Measurements from ENCODE around the gene SELL. TPM values are rescaled to one million over a fixed set of nuclear protein-coding genes. Genes with fewer than 3 reads are reported as not detected.

Gene SELL
- total RNA-seq, 1 donor from 2014 or later, result not detected

DNA sequence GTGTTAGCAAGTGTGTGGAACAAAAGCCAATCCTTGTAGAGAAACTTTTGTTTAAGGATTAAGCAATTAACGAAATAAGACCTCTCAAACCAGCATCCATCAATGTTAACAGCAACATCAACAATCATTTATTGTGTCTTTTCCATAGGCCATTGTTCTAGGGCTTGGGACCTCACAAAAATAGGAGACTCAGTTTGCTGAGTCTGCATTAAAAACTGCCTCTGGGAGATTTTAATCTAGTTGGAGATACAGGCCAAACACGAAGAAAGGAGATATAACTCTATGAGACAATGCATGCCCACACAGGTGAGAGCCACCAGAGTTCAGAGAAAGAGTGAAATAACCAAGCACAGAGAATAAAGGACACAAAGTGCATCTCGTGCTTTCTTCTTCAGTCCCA lies 67.1 kb downstream of the SELL start:
- Mint-ChIP-seq H3K4me1 (no peaks in the 10 kb centered on the region), H3K9me3 (peaks cover 3% of the 10 kb centered on the region), H3K27me3 (ENCODE audit: low read depth) (peaks cover 11% of the 10 kb centered on the region), H3K27ac (ENCODE audit: unreplicated experiment) (no peak overlapping the region), H3K36me3 (ENCODE audit: low read depth) (no peaks in the 10 kb centered on the region), H3K4me3 (no peak overlapping the region)
- TF ChIP-seq, protein P1, sequence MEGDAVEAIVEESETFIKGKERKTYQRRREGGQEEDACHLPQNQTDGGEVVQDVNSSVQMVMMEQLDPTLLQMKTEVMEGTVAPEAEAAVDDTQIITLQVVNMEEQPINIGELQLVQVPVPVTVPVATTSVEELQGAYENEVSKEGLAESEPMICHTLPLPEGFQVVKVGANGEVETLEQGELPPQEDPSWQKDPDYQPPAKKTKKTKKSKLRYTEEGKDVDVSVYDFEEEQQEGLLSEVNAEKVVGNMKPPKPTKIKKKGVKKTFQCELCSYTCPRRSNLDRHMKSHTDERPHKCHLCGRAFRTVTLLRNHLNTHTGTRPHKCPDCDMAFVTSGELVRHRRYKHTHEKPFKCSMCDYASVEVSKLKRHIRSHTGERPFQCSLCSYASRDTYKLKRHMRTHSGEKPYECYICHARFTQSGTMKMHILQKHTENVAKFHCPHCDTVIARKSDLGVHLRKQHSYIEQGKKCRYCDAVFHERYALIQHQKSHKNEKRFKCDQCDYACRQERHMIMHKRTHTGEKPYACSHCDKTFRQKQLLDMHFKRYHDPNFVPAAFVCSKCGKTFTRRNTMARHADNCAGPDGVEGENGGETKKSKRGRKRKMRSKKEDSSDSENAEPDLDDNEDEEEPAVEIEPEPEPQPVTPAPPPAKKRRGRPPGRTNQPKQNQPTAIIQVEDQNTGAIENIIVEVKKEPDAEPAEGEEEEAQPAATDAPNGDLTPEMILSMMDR (conservative IDR thresholded peaks at IDR 0.05), result no peak
- DNase-seq (ENCODE audit: low read depth, low spot score), result no peak

Other genes starting within 250 kb of the SELL start
- 12.2 and 12.6 TPM in 2 replicates for gene SLC19A2, start 225.7 kb downstream of the SELL start, total RNA-seq
- gene F5, start 125.1 kb downstream of the SELL start, total RNA-seq, result not detected in 2 replicates
- not detected in 2 replicates for gene SELP, start 81.5 kb downstream of the SELL start, total RNA-seq
- gene SELE, start 22.5 kb upstream of the SELL start, total RNA-seq, result not detected in 2 replicates
- gene METTL18, start 83.3 kb upstream of the SELL start, total RNA-seq, result 10.0 and 12.3 TPM in 2 replicates
- gene SCYL3, start 182.3 kb upstream of the SELL start, total RNA-seq, result 8.1 and 9.1 TPM in 2 replicates

Data from neural crest cell (in vitro differentiated cells).